GM12878 (cell line): Measurements from ENCODE around the gene BCAS3. TPM values are rescaled to one million over a fixed set of nuclear protein-coding genes. Genes with fewer than 3 reads are reported as not detected.
A peak's percentile ranks its signal among the peaks of the same experiment; 100 is the strongest.
"Not testable (repeated sequence)": the region's sequence is repeated elsewhere in the genome, so short reads cannot be mapped to it uniquely, and the experiment has no call there.

ENCODE experiments used
- ATAC-seq: fragments of 200-7000 bp; cut with Tn5 transposase; 3 replicates; pipeline ENCODE4 v1.9.1; 2020; ENCODE audit warnings: mild to moderate bottlenecking, moderate library complexity
- BruUV-seq: library from RNA; stranded (reverse); fragments of 400-500 nt; replicated peaks from 2 replicates; lab custom pipeline; 2021; lab: Mats Ljungman, UMichigan
- CTCF ChIA-PET: fragments of 300-600 bp; sonication (Branson Sonifier 250); formaldehyde crosslinking; extraction: SDS; loops from one replicate; lab custom pipeline; 2021; ENCODE audit warnings: inconsistent platforms; lab: Yijun Ruan, JAX
- POLR2A ChIA-PET: fragments of 350-600 bp; formaldehyde crosslinking; extraction: SDS; loops from one replicate; lab custom pipeline; 2021; ENCODE audit warnings: inconsistent platforms; lab: Charles Lee
- RAD21 ChIA-PET: fragments of 300-600 bp; sonication (Branson Sonifier 250); formaldehyde crosslinking; loops from one replicate; lab custom pipeline; 2023; ENCODE audit warnings: antibody characterized with exemption; ENCODE audit not compliant: unreplicated experiment; lab: Charles Lee
- SMC1A ChIA-PET: fragments of 300-600 bp; sonication (Branson Sonifier 250); formaldehyde crosslinking; loops from one replicate; lab custom pipeline; 2023; ENCODE audit not compliant: unreplicated experiment, uncharacterized antibody; lab: Charles Lee
- DNase-seq: peaks from one replicate; pipeline ENCODE4 v3.0.0-alpha.2; 2011; ENCODE audit warnings: low read depth, low spot score
- FAIRE-seq: peaks from 3 replicates; lab custom pipeline; 2011; peaks lifted over from hg19 to GRCh38; lab: Jason Lieb, UNC
- H2AFZ ChIP-seq: 2 replicates; pipeline ENCODE4 v1.6.0; 2011; ENCODE audit warnings: low read depth, low read length, control low read depth; ENCODE audit not compliant: control insufficient read depth
- H3K27ac ChIP-seq: 2 replicates; pipeline ENCODE4 v1.5.1; 2011; ENCODE audit warnings: control low read depth; ENCODE audit not compliant: control insufficient read depth, insufficient read depth
- H3K27me3 ChIP-seq, 2 experiments: replicated peaks in 1 of 2; 2 replicates each; pipeline versions ENCODE4 v1.6.0 to v1.6.1; 2011; ENCODE audit warnings: low read length in 1 of 2; ENCODE audit not compliant: control insufficient read depth in 2 of 2, insufficient read depth in 2 of 2
- H3K36me3 ChIP-seq, 2 experiments: 2 replicates each; pipeline ENCODE4 v1.5.1; 2011; ENCODE audit warnings: low read length in 1 of 2; ENCODE audit not compliant: control insufficient read depth in 2 of 2, insufficient read depth in 2 of 2
- H3K4me1 ChIP-seq: 2 replicates; pipeline ENCODE4 v1.6.1; 2011; ENCODE audit warnings: mild to moderate bottlenecking, low read length, moderate library complexity, mixed read lengths; ENCODE audit not compliant: control insufficient read depth, insufficient read depth
- H3K4me2 ChIP-seq: 2 replicates; pipeline ENCODE4 v1.6.0; 2011; ENCODE audit warnings: control low read depth; ENCODE audit not compliant: control insufficient read depth, insufficient read depth
- H3K4me3 ChIP-seq: fragments of 200-600 bp; sonication (generic); 2 replicates; pipeline ENCODE4 v1.5.1; 2016
- H3K79me2 ChIP-seq: 2 replicates; pipeline ENCODE4 v1.6.0; 2011; ENCODE audit warnings: low read length; ENCODE audit not compliant: control insufficient read depth, insufficient read depth
- H3K9ac ChIP-seq: 2 replicates; pipeline ENCODE4 v1.8.0; 2011; ENCODE audit warnings: low read length, control low read depth, mixed read lengths; ENCODE audit not compliant: control insufficient read depth, insufficient read depth
- H3K9me3 ChIP-seq: replicated peaks from 3 replicates; pipeline ENCODE4 v1.5.1; 2011; ENCODE audit warnings: mild to moderate bottlenecking, low read length; ENCODE audit not compliant: control insufficient read depth, insufficient read depth
- H4K20me1 ChIP-seq: 2 replicates; pipeline ENCODE4 v1.6.0; 2011; ENCODE audit not compliant: control insufficient read depth, insufficient read depth
- BHLHE40 ChIP-seq, 2 experiments: fragments of 450-650 bp in 1 of 2; IDR thresholded peaks; 2 replicates each; pipeline ENCODE4 v1.6.1; 2011 to 2017; ENCODE audit warnings: low read depth in 2 of 2, borderline replicate concordance in 1 of 2, improper control_type of control experiment in 1 of 2, low read length in 1 of 2, mild to moderate bottlenecking in 1 of 2
- CHD2 ChIP-seq: IDR thresholded peaks from 2 replicates; pipeline ENCODE4 v1.6.1; 2011; ENCODE audit warnings: low read depth, low read length, improper control_type of control experiment, borderline replicate concordance
- EGR1 ChIP-seq, 2 experiments: IDR thresholded peaks; 1 replicate in 1 of 2; 2 replicates in 1 of 2; pipeline ENCODE4 v1.6.1; 2011 to 2012; ENCODE audit warnings: low read depth in 2 of 2, low read length in 2 of 2, borderline replicate concordance in 1 of 2, mild to moderate bottlenecking in 1 of 2, moderate library complexity in 1 of 2
- ETV6 ChIP-seq, 2 experiments: fragments of 450-650 bp in 1 of 2; IDR thresholded peaks in 1 of 2; conservative IDR thresholded peaks in 1 of 2; 2 replicates each; pipeline ENCODE4 v1.6.1; 2014; ENCODE audit warnings: antibody characterized with exemption in 1 of 2, borderline replicate concordance in 1 of 2, low read depth in 1 of 2, mild to moderate bottlenecking in 1 of 2, moderate library complexity in 1 of 2
- RAD51 ChIP-seq: fragments of 450-650 bp; IDR thresholded peaks from 2 replicates; pipeline ENCODE4 v1.6.1; 2016; ENCODE audit warnings: moderate library complexity, mild to moderate bottlenecking, inconsistent platforms
- TAF1 ChIP-seq: IDR thresholded peaks from 2 replicates; pipeline ENCODE4 v1.6.1; 2011; ENCODE audit warnings: mild to moderate bottlenecking, low read depth, low read length, borderline replicate concordance
- WGBS: methylation state at CpG from one replicate; pipeline ENCODE4 v1.1.6; 2016; ENCODE audit warnings: low lambda C conversion rate; ENCODE audit not compliant: insufficient replicate concordance, insufficient coverage; ENCODE audit errors: missing lambda C conversion rate; 5-methylcytosine and 5-hydroxymethylcytosine counted together
- in situ Hi-C: fragments of 300-500 bp; cut with MboI; formaldehyde crosslinking; loops from 9 replicates; pipeline ENCODE4 v1.14.3; 2018; ENCODE audit warnings: mixed read lengths
- intact Hi-C: fragments of 100-400 bp; cut with micrococcal nuclease; formaldehyde crosslinking; loops from one replicate; pipeline ENCODE4 v1.14.2; 2022; ENCODE audit not compliant: unreplicated experiment
- polyA plus RNA-seq, 11 experiments: library from polyadenylated mRNA; depleted of rRNA in 4 of 11; unstranded in 6 of 11; stranded (reverse) in 5 of 11; fragments of >200 nt; fragmentation: Nextera tagmentation in 4 of 11; fragmentation: Illumina TruSeq in 1 of 11; extraction: Ambion mirVana in 4 of 11; extraction: Trizol in 1 of 11; gene quantifications; 1 replicate in 1 of 11; 2 replicates in 10 of 11; pipeline versions ENCODE4 v1.2.1 to v1.2.3, GENCODE V29; 2011 to 2016; ENCODE audit warnings: inconsistent platforms in 2 of 11, missing spikeins in 2 of 11, low read depth in 1 of 11
- total RNA-seq, 4 experiments: library from RNA; depleted of rRNA in 3 of 4; stranded (reverse); fragments of >200 nt in 3 of 4; fragmentation: Illumina TruSeq in 1 of 4; extraction: Trizol in 1 of 4; gene quantifications; 2 replicates each; pipeline versions ENCODE4 v1.2.1 to v1.2.3, GENCODE V29; 2013 to 2021

Gene BCAS3
- total and polyA plus RNA-seq, 10 of the 15 experiments (the other 5 are each of a cell fraction or from before 2014, with no cell fraction given) = 2.1 to 11.0 (median 6.6) TPM

DNA sequence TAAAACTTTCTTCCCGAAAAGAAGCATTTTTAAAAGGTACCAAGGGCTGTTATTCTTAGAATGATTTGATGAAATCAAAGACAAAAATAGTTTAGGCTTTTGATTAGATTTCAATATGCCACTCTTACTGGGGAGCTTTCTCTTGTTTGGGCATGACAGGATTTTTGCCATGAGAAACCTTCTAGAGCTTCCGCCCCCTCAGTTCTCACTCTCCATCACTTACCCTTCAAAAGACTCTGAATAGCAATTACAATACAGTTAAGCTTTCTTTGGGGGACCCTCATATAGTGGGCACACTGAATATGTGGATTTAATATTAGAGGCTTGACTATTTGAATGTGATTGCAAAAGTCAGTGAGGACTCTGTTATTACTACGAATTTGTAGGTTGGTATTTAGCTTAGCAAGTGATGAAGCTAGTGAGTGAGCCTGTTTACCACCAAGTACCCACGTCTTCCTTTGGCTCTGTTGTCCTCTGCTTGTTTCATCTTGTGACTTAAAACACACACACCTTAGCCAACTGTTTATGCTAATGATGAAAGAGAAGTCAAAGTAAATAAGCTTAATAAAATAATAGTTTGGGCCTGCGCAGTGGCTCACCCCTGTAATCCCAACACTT, 563.3 kb downstream of the BCAS3 start:
- FAIRE-seq (no peak), DNase-seq (no peak), ATAC-seq (no peak)
- no peak overlapping the region for H3K4me2 ChIP-seq
- ChIA-PET CTCF (no interaction called here), POLR2A (no interaction called here), SMC1A (interaction anchor here (0.6 to 1.4 kb wide), 4 partner anchors 11 to 36 kb away, joined by 3 to 4 read pairs (median 3); no protein-coding TSS in a partner anchor), RAD21 (no interaction called here)
- H3K27me3 ChIP-seq = no peaks in the 10 kb centered on the region
- H2AFZ ChIP-seq = no peak overlapping the region
- H3K27ac ChIP-seq = no peak overlapping the region
- 49% methylated on average over 5 of the region's 5 CpGs for WGBS
- no peaks in the 10 kb centered on the region; the same call in 2 of the 3 replicates for H3K9me3 ChIP-seq
- H3K4me1 ChIP-seq = no peaks in the 10 kb centered on the region
- no peaks in the 10 kb centered on the region for H3K36me3 ChIP-seq
- H4K20me1 ChIP-seq = no peaks in the 10 kb centered on the region
- intact Hi-C loops (no loop called here), in situ Hi-C loops (no loop called here)
- TF ChIP-seq ETV6 (conservative IDR thresholded peaks at IDR 0.05 in 1 of 2, IDR thresholded peaks at IDR 0.05 in 1 of 2; ENCODE audit: borderline replicate concordance in 1 of 2, low read depth in 1 of 2) (peak in 1 of 2 experiments; percentile 26; a peak in 2 of 4 replicates), EGR1 (IDR thresholded peaks at IDR 0.05; ENCODE audit: borderline replicate concordance in 1 of 2, low read depth in 2 of 2, low read length in 2 of 2) (peak in 1 of 2 experiments; percentile 32; a peak in 1 of 3 replicates), TAF1 (no peak)
- no peaks in the 10 kb centered on the region for H3K79me2 ChIP-seq
- H3K4me3 ChIP-seq = no peak overlapping the region
- H3K9ac ChIP-seq = no peak overlapping the region
- no TSS peak for BruUV-seq

DNA sequence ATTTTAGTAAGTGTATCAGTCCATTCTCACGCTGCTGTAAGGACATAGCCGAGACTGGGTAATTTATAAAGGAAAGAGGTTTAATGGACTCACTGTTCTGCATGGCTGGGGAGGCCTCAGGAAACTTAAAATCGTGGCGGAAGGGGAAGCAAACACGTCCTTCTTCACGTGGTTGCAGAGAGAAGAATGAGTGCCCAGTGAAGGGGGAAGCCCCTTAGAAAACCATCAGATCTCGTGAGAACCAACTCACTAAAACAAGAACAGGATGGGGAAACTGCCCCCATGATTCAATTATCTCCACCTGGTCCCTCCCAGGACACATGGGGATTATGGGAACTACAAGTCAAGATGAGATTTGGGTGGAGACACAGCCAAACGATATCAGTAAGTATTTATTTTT, 567.3 kb downstream of the BCAS3 start:
- FAIRE-seq, BruUV-seq: not testable (repeated sequence)

More for the DNA sequence above, 567.3 kb downstream of the BCAS3 start:
- SMC1A ChIA-PET = interaction anchor here (1.0 to 1.2 kb wide), 2 partner anchors 7 to 16 kb away, joined by 3 read pairs; no protein-coding TSS in a partner anchor
- intact Hi-C loops, H3K27me3 ChIP-seq, H3K79me2 ChIP-seq, POLR2A ChIA-PET, in situ Hi-C loops, H3K36me3 ChIP-seq, H4K20me1 ChIP-seq, RAD21 ChIA-PET, H3K9ac ChIP-seq, H2AFZ ChIP-seq, CTCF ChIA-PET, H3K4me2 ChIP-seq, DNase-seq, H3K9me3 ChIP-seq, H3K4me3 ChIP-seq, H3K27ac ChIP-seq, H3K4me1 ChIP-seq: not testable (repeated sequence)
- 46% methylated on average over 8 of the region's 8 CpGs for WGBS
- peak in 1 of 2 experiments; percentile 35; a peak in 1 of 4 replicates for TF ChIP-seq BHLHE40 (IDR thresholded peaks at IDR 0.05; ENCODE audit: borderline replicate concordance in 1 of 2, low read depth in 2 of 2, low read length in 1 of 2)
- TF ChIP-seq CHD2 = 0 out of 2 replicates have a peak, but pooled peaks have one; percentile 26
- TF ChIP-seq RAD51 = peak; percentile 43; the same call in 1 of the 2 replicates
- peak; percentile 29; the same call in 1 of the 3 replicates for ATAC-seq
